Breast epithelium (tissue), 4 donors: ENCODE data around the gene RGS16. TPM values are rescaled to one million over a fixed set of nuclear protein-coding genes. Genes with fewer than 3 reads are reported as not detected.

ENCODE experiments used
- DNase-seq, 2 donors: peaks; one replicate each; pipeline ENCODE4 v3.0.0-alpha.2; 2019; ENCODE audit warnings: low spot score in 2 of 2
- H3K27ac ChIP-seq, 2 donors: fragments of 200-600 bp; sonication (generic) in 1 of 2; one replicate each; pipeline ENCODE4 v1.5.1; 2016 to 2019; ENCODE audit warnings: mild to moderate bottlenecking in 1 of 2
- H3K27me3 ChIP-seq, 2 donors: fragments of 200-600 bp; sonication (generic) in 1 of 2; one replicate each; pipeline versions ENCODE4 v1.5.1 to v1.6.0; 2017 to 2019; ENCODE audit warnings: control low read depth in 1 of 2, mild to moderate bottlenecking in 1 of 2
- H3K36me3 ChIP-seq: fragments of 200-600 bp; one replicate; pipeline ENCODE4 v1.5.1; 2019
- H3K4me1 ChIP-seq, 2 donors: fragments of 200-600 bp; sonication (generic); one replicate each; pipeline ENCODE4 v1.5.1; 2016 to 2019; ENCODE audit warnings: control low read depth in 1 of 2
- H3K4me3 ChIP-seq, 3 donors: fragments of 200-600 bp; sonication (generic); 1 replicate in 2 of 3; 2 replicates in 1 of 3; pipeline ENCODE4 v1.5.1; 2016 to 2019; ENCODE audit warnings: mild to moderate bottlenecking in 3 of 3, moderate library complexity in 2 of 3
- H3K9me3 ChIP-seq, 2 donors: fragments of 200-600 bp; sonication (generic) in 1 of 2; one replicate each; pipeline ENCODE4 v1.5.1; 2016 to 2019; ENCODE audit warnings: control low read depth in 1 of 2
- POLR2A ChIP-seq: fragments of 450-650 bp; IDR thresholded peaks from one replicate; pipeline ENCODE4 v1.6.1; 2016; ENCODE audit warnings: antibody characterized with exemption, mild to moderate bottlenecking, moderate library complexity
- POLR2AphosphoS5 ChIP-seq, 3 donors: sonication (generic); formaldehyde crosslinking; IDR thresholded peaks; one replicate each; pipeline ENCODE4 v1.6.1; 2017; ENCODE audit warnings: antibody characterized with exemption in 3 of 3
- intact Hi-C: fragments of 100-400 bp; cut with DNase I; formaldehyde crosslinking; loops from one replicate; pipeline ENCODE4 v1.15.1; 2023; ENCODE audit warnings: low total_unique reads
- total RNA-seq, 3 donors: library from RNA; depleted of rRNA; stranded (reverse); fragments of >200 nt; gene quantifications; one replicate each; pipeline ENCODE4 v1.1.0, GENCODE V29; 2016
- TF ChIP-seq, protein P1 (sequence below), 3 donors: fragments of 450-650 bp; IDR thresholded peaks; one replicate each; pipeline ENCODE4 v1.5.1; 2016 to 2017; ENCODE audit warnings: antibody characterized with exemption in 3 of 3, mild to moderate bottlenecking in 3 of 3, moderate library complexity in 3 of 3

The RGS16 gene
- total RNA-seq, 3 donors from 2014 or later, result 1.3 to 6.3 (median 2.3) TPM

DNA sequence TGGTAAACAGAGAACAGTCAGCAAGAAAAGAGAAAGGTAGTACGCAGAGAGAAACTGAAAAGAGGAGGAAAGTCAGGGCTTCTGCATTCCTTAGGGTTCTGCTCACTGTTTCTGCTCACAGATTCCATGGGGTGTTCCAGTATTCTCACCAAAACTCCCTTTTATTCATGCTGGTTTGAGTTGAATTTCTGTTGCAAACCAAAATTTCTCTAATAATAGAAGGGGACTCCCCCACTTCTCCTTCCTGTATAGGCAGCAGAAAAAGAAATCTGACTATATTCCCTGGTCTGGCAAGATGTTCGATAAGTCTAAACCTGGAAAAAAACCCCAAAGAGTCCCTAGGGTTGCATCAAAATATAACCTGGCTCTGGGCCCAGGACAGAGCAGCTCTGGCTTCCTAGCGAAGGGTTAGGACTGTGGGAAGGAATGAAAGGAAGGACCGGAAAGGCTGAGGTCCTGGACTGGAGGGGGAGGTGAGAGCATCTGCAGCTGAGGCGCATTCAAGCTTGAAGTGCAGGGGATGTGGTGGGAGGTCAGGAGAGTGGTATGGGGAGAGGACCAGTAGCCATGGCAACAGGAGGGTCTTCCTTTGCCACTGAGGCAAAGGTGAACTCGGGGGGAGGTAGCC is 18.8 kb upstream of the RGS16 start:
- intact Hi-C loops, result no loop called here
- peak overlapping the region in 1 of 2 donors; percentile 55 for H3K27ac ChIP-seq
- no peaks in the 10 kb centered on the region for H3K36me3 ChIP-seq
- H3K4me3 ChIP-seq, result no peak overlapping the region
- TF ChIP-seq, protein P1, sequence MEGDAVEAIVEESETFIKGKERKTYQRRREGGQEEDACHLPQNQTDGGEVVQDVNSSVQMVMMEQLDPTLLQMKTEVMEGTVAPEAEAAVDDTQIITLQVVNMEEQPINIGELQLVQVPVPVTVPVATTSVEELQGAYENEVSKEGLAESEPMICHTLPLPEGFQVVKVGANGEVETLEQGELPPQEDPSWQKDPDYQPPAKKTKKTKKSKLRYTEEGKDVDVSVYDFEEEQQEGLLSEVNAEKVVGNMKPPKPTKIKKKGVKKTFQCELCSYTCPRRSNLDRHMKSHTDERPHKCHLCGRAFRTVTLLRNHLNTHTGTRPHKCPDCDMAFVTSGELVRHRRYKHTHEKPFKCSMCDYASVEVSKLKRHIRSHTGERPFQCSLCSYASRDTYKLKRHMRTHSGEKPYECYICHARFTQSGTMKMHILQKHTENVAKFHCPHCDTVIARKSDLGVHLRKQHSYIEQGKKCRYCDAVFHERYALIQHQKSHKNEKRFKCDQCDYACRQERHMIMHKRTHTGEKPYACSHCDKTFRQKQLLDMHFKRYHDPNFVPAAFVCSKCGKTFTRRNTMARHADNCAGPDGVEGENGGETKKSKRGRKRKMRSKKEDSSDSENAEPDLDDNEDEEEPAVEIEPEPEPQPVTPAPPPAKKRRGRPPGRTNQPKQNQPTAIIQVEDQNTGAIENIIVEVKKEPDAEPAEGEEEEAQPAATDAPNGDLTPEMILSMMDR (IDR thresholded peaks at IDR 0.05), result no peak
- TF ChIP-seq POLR2A, result no peak
- no peak for TF ChIP-seq POLR2AphosphoS5 (IDR thresholded peaks at IDR 0.05)
- no peaks in the 10 kb centered on the region for H3K27me3 ChIP-seq
- H3K9me3 ChIP-seq, result no peaks in the 10 kb centered on the region
- no peak for DNase-seq
- no peaks in the 10 kb centered on the region for H3K4me1 ChIP-seq

DNA sequence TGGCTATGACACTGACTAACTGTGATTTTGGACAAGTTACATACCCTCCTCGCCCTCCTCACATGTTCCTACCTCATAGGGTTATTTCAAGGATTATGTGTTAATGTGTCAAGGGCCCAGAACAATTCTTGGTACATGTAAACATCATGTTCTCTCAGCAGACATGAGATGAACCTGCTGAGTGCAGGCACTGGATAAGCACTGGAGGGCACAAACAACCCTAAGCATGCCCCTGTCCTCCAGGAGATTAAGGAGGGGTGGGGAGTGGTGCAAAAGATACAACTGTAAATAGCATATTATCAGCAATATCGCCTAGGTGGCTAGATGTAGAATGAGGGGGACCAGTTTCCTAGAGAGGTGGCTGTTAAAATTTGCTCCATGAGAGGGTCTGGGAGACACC is 17.7 kb upstream of the RGS16 start:
- TF ChIP-seq, protein P1 (IDR thresholded peaks at IDR 0.05), result no peak
- TF ChIP-seq POLR2AphosphoS5 (IDR thresholded peaks at IDR 0.05), result no peak
- TF ChIP-seq POLR2A, result no peak
- Histone ChIP-seq H3K36me3 (no peaks in the 10 kb centered on the region), H3K27ac (no peak overlapping the region), H3K4me3 (no peak overlapping the region), H3K27me3 (no peaks in the 10 kb centered on the region), H3K4me1 (no peaks in the 10 kb centered on the region), H3K9me3 (no peaks in the 10 kb centered on the region)
- no peak for DNase-seq
- intact Hi-C loops, result no loop called here

DNA sequence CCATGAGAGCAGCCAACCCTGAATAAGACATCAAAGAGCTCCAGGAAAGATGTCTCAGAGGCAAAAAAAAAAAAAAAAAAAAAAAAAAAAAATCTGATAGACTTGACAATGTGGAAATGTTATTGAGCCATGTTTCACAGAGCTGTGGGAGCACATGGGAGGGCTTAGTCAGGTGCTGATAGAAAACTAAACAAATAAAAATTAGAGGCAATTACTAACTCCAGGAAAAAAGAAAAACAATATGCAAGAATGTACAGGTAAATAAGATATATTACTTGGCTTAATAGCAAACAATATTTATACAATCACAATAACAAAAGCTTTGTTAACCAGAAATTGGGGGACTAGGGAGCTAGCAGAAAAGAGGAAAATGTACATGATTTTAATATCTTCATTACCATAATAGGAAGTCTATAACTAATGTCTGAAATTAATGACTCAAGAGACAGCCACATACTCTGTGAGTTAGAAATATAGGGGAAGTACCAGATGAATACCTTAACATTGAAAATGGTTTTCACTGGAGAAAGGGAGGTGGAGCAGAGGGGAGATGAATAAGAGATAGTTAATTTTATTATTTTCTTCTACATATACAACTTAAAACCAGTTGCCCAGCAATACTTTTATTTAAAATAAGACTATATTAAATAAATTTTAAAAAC is 16.9 kb upstream of the RGS16 start:
- Histone ChIP-seq H3K36me3 (no peaks in the 10 kb centered on the region), H3K27ac (no peak overlapping the region), H3K4me3 (no peak overlapping the region), H3K9me3 (no peaks in the 10 kb centered on the region), H3K4me1 (peaks cover 0 to 5% of the 10 kb centered on the region in 2 donors), H3K27me3 (no peaks in the 10 kb centered on the region)
- no peak for TF ChIP-seq POLR2A
- TF ChIP-seq POLR2AphosphoS5 (IDR thresholded peaks at IDR 0.05), result no peak
- TF ChIP-seq, protein P1 (IDR thresholded peaks at IDR 0.05), result no peak
- intact Hi-C loops, result no loop called here
- DNase-seq, result no peak

DNA sequence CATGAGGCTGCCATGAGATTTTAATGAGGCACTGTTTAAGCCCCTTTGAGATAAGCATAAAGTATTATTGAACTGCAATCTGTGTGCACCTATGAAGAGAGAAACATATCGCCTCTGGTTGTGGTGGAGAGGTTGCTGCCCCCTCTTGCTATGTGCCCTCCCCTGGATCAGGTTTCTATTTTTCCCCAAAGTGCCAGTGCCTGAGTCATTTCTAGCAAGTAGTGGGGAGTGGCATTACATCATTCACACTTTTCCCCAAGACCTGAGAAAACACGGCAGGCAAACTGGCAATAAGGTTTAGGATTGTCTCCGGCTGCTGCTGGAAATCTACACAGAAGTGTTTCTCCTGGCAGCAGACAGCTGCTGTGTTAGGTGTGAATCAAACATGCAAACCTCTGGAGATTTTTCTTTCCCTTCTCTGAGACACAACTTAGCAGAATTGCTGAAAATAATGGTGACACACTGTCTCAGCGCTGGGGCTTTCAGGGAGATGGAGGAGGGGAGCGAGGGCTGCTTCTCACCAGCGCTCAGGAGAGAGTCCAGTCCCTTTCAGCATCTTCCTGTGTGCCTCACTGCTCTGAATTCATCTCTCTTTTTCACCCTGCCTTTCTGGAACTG is 13.7 kb upstream of the RGS16 start:
- no peak for TF ChIP-seq POLR2A
- TF ChIP-seq, protein P1 (IDR thresholded peaks at IDR 0.05), result no peak
- TF ChIP-seq POLR2AphosphoS5 (IDR thresholded peaks at IDR 0.05), result no peak
- H3K4me1 ChIP-seq, result peaks cover 3 to 7% of the 10 kb centered on the region in 2 donors
- H3K9me3 ChIP-seq, result no peaks in the 10 kb centered on the region
- no peak overlapping the region for H3K4me3 ChIP-seq
- no peaks in the 10 kb centered on the region for H3K27me3 ChIP-seq
- H3K27ac ChIP-seq, result no peak overlapping the region
- no peak for DNase-seq
- intact Hi-C loops, result no loop called here
- H3K36me3 ChIP-seq, result no peaks in the 10 kb centered on the region

DNA sequence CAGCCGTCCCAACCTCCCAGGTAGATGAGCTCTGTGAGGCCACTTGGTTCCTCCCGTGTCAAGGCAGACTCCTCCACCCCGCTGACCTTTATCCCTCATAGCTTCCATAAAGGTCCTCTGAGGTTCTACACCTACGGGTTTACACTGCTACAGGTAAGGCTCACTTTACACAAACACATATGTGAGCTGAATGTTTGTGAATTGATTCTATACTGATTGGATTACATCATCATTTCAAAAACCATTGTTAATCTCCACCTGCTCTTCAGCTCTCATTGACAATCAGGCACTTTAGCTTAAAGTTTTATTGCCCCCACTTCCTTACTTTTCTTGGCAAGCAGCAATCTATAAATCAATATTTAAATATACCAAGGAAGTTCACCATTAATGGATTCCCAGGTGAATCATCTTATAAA is 12.8 kb upstream of the RGS16 start:
- TF ChIP-seq POLR2AphosphoS5 (IDR thresholded peaks at IDR 0.05) (no peak), POLR2A (no peak)
- TF ChIP-seq, protein P1 (IDR thresholded peaks at IDR 0.05), result no peak
- DNase-seq, result no peak
- intact Hi-C loops, result no loop called here
- H3K4me3 ChIP-seq, result no peak overlapping the region
- H3K9me3 ChIP-seq, result no peaks in the 10 kb centered on the region
- H3K27me3 ChIP-seq, result no peaks in the 10 kb centered on the region
- H3K36me3 ChIP-seq, result no peaks in the 10 kb centered on the region
- H3K27ac ChIP-seq, result no peak overlapping the region
- peaks cover 3 to 7% of the 10 kb centered on the region in 2 donors for H3K4me1 ChIP-seq
